Neural progenitor cell (in vitro differentiated cells): Measurements from ENCODE around the gene LTN1. TPM values are rescaled to one million over a fixed set of nuclear protein-coding genes. Genes with fewer than 3 reads are reported as not detected.
A peak's percentile ranks its signal among the peaks of the same experiment; 100 is the strongest.

Experiments used
- DNase-seq: peaks from one replicate; pipeline ENCODE4 v3.0.0-alpha.2; 2016; ENCODE audit warnings: low spot score
- H2AFZ ChIP-seq: fragments of 200-600 bp; sonication (generic); replicated peaks from 2 replicates; pipeline ENCODE4 v1.6.1; 2016; ENCODE audit warnings: antibody characterized with exemption
- H3F3A ChIP-seq: fragments of 200-600 bp; sonication (generic); 2 replicates; pipeline ENCODE4 v1.6.1; 2016; ENCODE audit warnings: antibody characterized with exemption, low read depth
- H3K27ac ChIP-seq: fragments of 200-600 bp; sonication (generic); 2 replicates; pipeline ENCODE4 v1.5.1; 2016; ENCODE audit warnings: mild to moderate bottlenecking
- H3K27me3 ChIP-seq: fragments of 200-600 bp; sonication (generic); 2 replicates; pipeline ENCODE4 v1.6.1; 2016; ENCODE audit warnings: mild to moderate bottlenecking, moderate library complexity
- H3K36me3 ChIP-seq: fragments of 200-600 bp; sonication (generic); 2 replicates; pipeline ENCODE4 v1.5.1; 2016
- H3K4me1 ChIP-seq: fragments of 200-600 bp; sonication (generic); 2 replicates; pipeline ENCODE4 v1.6.1; 2016; ENCODE audit warnings: mixed run types
- H3K4me2 ChIP-seq: fragments of 200-600 bp; sonication (generic); 2 replicates; pipeline ENCODE4 v1.6.1; 2016
- H3K4me3 ChIP-seq: fragments of 200-600 bp; sonication (generic); 2 replicates; pipeline ENCODE4 v1.5.1; 2016
- H3K79me2 ChIP-seq: fragments of 200-600 bp; sonication (generic); 2 replicates; pipeline ENCODE4 v1.6.1; 2016; ENCODE audit warnings: low read depth
- H3K9ac ChIP-seq: fragments of 200-600 bp; sonication (generic); 2 replicates; pipeline ENCODE4 v1.6.1; 2016
- H3K9me3 ChIP-seq: fragments of 200-600 bp; sonication (generic); 2 replicates; pipeline ENCODE4 v1.5.1; 2016; ENCODE audit warnings: low read depth
- H4K20me1 ChIP-seq: fragments of 200-600 bp; sonication (generic); 2 replicates; pipeline ENCODE4 v1.6.1; 2016; ENCODE audit warnings: low read depth
- H3K27ac Mint-ChIP-seq: 3 replicates; pipeline ENCODE4 v1.8.0; 2021; ENCODE audit warnings: mixed read lengths
- H3K27me3 Mint-ChIP-seq: 2 replicates; pipeline ENCODE4 v1.8.0; 2022; ENCODE audit warnings: low read depth, mild to moderate bottlenecking, inconsistent platforms, moderate library complexity, mixed read lengths; ENCODE audit not compliant: insufficient read depth
- H3K36me3 Mint-ChIP-seq: 3 replicates; pipeline ENCODE4 v1.8.0; 2021; ENCODE audit warnings: mixed read lengths
- H3K4me1 Mint-ChIP-seq: 3 replicates; pipeline ENCODE4 v1.8.0; 2021; ENCODE audit warnings: mixed read lengths
- H3K4me3 Mint-ChIP-seq: 3 replicates; pipeline ENCODE4 v1.8.0; 2021; ENCODE audit warnings: mild to moderate bottlenecking, moderate library complexity, mixed read lengths
- H3K9me3 Mint-ChIP-seq: 3 replicates; pipeline ENCODE4 v1.8.0; 2020; ENCODE audit warnings: mixed read lengths
- EZH2 ChIP-seq: fragments of 200-600 bp; sonication (generic); IDR thresholded peaks from 2 replicates; pipeline ENCODE4 v1.6.1; 2017; ENCODE audit warnings: antibody characterized with exemption, mild to moderate bottlenecking, moderate library complexity
- EZH2phosphoT487 ChIP-seq: fragments of 200-600 bp; sonication (generic); IDR thresholded peaks from 2 replicates; pipeline ENCODE4 v1.6.1; 2017; ENCODE audit warnings: antibody characterized with exemption
- total RNA-seq: library from RNA; depleted of rRNA; stranded (reverse); fragments of >200 nt; gene quantifications from 2 replicates; pipeline ENCODE4 v1.2.3, GENCODE V29; 2015; ENCODE audit warnings: low replicate concordance
- TF ChIP-seq, protein P1 (sequence below): fragments of 200-600 bp; sonication (generic); IDR thresholded peaks from 2 replicates; pipeline ENCODE4 v1.5.1; 2017; ENCODE audit warnings: antibody characterized with exemption, mild to moderate bottlenecking

LTN1 gene
- total RNA-seq, 1 donor from 2014 or later: 37.3 TPM

DNA sequence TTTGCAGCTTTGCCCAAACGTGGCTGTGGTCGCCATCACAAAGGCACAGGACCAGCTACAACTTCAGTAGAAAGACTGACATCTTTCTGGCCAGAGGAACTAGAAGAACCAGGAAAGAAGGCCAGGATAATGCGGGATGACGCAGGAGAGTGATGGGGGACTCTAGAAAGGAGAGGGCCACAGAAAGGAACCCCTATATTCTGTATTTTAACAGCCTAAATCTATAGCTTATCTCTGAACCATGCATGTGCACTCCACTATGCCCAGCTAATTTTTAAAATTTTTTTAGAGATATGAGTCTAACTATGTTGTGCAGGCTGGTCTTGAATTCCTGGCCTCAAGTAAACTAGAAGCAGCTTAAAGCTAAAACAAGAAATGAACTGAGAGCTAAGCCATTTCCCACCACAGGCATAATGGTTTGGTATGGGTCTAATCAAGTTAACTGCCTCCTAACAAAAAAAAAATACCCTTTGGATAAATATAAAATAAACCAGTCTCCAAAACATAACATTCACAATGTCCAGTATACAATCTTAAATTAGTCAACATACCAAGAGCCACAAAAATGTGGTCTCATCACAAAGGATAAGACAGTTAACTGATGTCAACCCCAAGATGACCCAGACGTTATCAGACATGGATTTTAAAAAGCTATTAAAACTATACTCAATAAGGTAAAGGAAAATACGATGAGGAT lies 18.0 kb downstream of the LTN1 start:
- H3K27ac Mint-ChIP-seq: no peak overlapping the region
- H4K20me1 ChIP-seq: no peaks in the 10 kb centered on the region
- no peak overlapping the region for H3K4me3 Mint-ChIP-seq
- peaks cover 8% of the 10 kb centered on the region for H3K79me2 ChIP-seq
- peaks cover 21% of the 10 kb centered on the region for H3K4me1 ChIP-seq
- no peaks in the 10 kb centered on the region for H3K9me3 ChIP-seq
- no peaks in the 10 kb centered on the region for H3K27me3 Mint-ChIP-seq
- peaks cover 23% of the 10 kb centered on the region for H3K36me3 Mint-ChIP-seq
- H3K27ac ChIP-seq: no peak overlapping the region
- H3K4me1 Mint-ChIP-seq: peaks cover 3% of the 10 kb centered on the region
- no peak for DNase-seq
- peaks cover 20% of the 10 kb centered on the region for H3F3A ChIP-seq
- H3K36me3 ChIP-seq: peaks cover 9% of the 10 kb centered on the region
- H2AFZ ChIP-seq: no peak overlapping the region
- TF ChIP-seq, protein P1, sequence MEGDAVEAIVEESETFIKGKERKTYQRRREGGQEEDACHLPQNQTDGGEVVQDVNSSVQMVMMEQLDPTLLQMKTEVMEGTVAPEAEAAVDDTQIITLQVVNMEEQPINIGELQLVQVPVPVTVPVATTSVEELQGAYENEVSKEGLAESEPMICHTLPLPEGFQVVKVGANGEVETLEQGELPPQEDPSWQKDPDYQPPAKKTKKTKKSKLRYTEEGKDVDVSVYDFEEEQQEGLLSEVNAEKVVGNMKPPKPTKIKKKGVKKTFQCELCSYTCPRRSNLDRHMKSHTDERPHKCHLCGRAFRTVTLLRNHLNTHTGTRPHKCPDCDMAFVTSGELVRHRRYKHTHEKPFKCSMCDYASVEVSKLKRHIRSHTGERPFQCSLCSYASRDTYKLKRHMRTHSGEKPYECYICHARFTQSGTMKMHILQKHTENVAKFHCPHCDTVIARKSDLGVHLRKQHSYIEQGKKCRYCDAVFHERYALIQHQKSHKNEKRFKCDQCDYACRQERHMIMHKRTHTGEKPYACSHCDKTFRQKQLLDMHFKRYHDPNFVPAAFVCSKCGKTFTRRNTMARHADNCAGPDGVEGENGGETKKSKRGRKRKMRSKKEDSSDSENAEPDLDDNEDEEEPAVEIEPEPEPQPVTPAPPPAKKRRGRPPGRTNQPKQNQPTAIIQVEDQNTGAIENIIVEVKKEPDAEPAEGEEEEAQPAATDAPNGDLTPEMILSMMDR: no peak
- no peak for TF ChIP-seq EZH2
- TF ChIP-seq EZH2phosphoT487: no peak
- H3K4me2 ChIP-seq: no peak overlapping the region
- peaks cover 2% of the 10 kb centered on the region for H3K9me3 Mint-ChIP-seq
- no peak overlapping the region for H3K9ac ChIP-seq
- no peak overlapping the region for H3K4me3 ChIP-seq
- no peaks in the 10 kb centered on the region for H3K27me3 ChIP-seq

DNA sequence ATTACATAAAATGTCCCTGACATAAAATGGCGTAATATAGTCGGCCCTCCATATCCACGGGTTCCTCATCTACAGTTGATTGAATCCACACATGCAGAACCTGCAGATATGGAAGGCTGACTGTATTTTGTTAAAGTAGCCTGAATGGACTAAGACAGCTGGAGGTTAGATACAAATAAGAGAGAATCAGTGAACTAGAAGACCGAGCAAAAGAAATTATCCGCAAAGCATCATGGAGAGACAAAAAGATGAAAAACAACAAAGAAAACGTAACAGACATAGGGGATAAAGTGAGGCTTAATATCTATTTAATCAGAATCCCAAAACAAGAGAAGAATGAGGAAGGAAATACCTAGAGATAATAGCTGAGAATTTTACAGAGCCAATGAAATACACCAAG lies 20.3 kb downstream of the LTN1 start:
- Mint-ChIP-seq H3K4me3 (no peak overlapping the region), H3K27ac (no peak overlapping the region), H3K4me1 (peaks cover 3% of the 10 kb centered on the region), H3K36me3 (peaks cover 26% of the 10 kb centered on the region), H3K9me3 (peaks cover 2% of the 10 kb centered on the region), H3K27me3 (no peaks in the 10 kb centered on the region)
- TF ChIP-seq, protein P1: no peak
- TF ChIP-seq EZH2: no peak
- peaks cover 8% of the 10 kb centered on the region for H3K79me2 ChIP-seq
- H3F3A ChIP-seq: peaks cover 20% of the 10 kb centered on the region
- no peak overlapping the region for H3K9ac ChIP-seq
- no peak overlapping the region for H2AFZ ChIP-seq
- H3K27ac ChIP-seq: peak overlapping the region; percentile 91
- H3K4me2 ChIP-seq: no peak overlapping the region
- no peaks in the 10 kb centered on the region for H3K27me3 ChIP-seq
- H3K9me3 ChIP-seq: no peaks in the 10 kb centered on the region
- peaks cover 21% of the 10 kb centered on the region for H3K4me1 ChIP-seq
- no peak for DNase-seq
- no peak overlapping the region for H3K4me3 ChIP-seq
- H4K20me1 ChIP-seq: no peaks in the 10 kb centered on the region
- peaks cover 14% of the 10 kb centered on the region for H3K36me3 ChIP-seq

DNA sequence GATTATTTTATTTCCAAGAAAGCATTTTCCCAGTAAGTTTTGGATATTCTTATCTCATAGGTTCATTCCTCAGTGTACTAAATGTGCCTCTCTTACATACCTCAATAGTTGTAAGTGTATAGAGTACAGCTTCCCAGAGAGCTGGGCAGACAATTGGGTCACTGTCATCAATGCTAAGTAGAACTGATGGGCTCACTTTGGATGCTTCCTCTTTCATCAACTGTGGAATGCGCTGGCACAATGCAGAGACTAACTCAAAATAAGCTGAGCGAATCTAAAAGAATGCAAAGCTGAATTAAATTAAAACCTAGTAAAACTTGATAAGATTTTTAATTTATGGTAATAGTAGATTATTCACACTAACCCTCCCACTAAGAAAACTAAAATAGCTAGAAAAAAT lies 21.5 kb downstream of the LTN1 start:
- Histone ChIP-seq H2AFZ (no peak overlapping the region), H3K9me3 (no peaks in the 10 kb centered on the region), H3K27ac (peak overlapping the region; percentile 91), H3K4me2 (peak overlapping the region; percentile 32), H3K36me3 (peaks cover 14% of the 10 kb centered on the region), H3K27me3 (no peaks in the 10 kb centered on the region), H3K79me2 (peaks cover 8% of the 10 kb centered on the region), H3K4me3 (no peak overlapping the region), H4K20me1 (no peaks in the 10 kb centered on the region), H3K4me1 (peaks cover 21% of the 10 kb centered on the region), H3K9ac (no peak overlapping the region), H3F3A (peaks cover 20% of the 10 kb centered on the region)
- Mint-ChIP-seq H3K27me3 (no peaks in the 10 kb centered on the region), H3K36me3 (peaks cover 34% of the 10 kb centered on the region), H3K4me3 (no peak overlapping the region), H3K9me3 (peaks cover 2% of the 10 kb centered on the region), H3K4me1 (peaks cover 3% of the 10 kb centered on the region), H3K27ac (peak overlapping the region; percentile 50)
- DNase-seq: peak; percentile 84
- TF ChIP-seq EZH2phosphoT487 (no peak), EZH2 (no peak)
- TF ChIP-seq, protein P1: no peak
